Measurements from ENCODE around the gene SUPV3L1. TPM values are rescaled to one million over a fixed set of nuclear protein-coding genes. Genes with fewer than 3 reads are reported as not detected.

SUPV3L1 gene
- total and polyA plus RNA-seq, 4 donors, result 14.1 to 21.7 (median 17.5) TPM

DNA sequence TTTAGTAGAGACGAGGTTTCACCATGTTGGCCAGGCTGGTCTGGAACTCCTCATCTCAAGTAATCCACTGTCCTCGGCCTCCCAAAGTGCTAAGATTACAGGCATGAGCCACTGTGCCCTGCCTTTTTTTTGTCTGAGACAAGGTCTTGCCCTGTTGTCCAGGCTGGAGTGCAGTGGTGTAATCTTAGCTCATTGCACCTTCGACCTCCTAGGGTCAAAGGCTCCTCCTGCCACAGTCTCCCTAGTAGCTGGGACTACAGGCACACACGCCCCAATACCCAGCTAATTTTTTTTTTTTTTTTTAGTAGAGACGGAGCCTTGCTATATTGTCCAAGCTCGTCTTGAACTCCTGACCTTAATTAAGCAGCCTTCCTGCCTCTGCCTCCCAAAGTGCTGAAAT lies 26.8 kb upstream of the SUPV3L1 start:
- Histone ChIP-seq H3K4me1 (ENCODE audit: control insufficient read depth in 4 of 4, insufficient read depth in 4 of 4, low read length in 3 of 4) (peaks cover 0 to 2% (median 0%) of the 10 kb centered on the region in 4 donors), H3K27ac (ENCODE audit: low read depth in 1 of 2, low read length in 2 of 2) (no peak overlapping the region), H3K36me3 (ENCODE audit: control insufficient read depth in 4 of 4, insufficient read depth in 3 of 4, low read depth in 1 of 4, low read length in 3 of 4) (peaks cover 0 to 5% (median 3%) of the 10 kb centered on the region in 4 donors), H3K9ac (ENCODE audit: low read depth in 1 of 2, low read length in 2 of 2) (no peak overlapping the region), H3K9me3 (ENCODE audit: control insufficient read depth in 4 of 4, low read length in 3 of 4) (no peaks in the 10 kb centered on the region), H3K27me3 (ENCODE audit: control insufficient read depth in 4 of 4, insufficient read depth in 4 of 4, low read length in 3 of 4) (no peaks in the 10 kb centered on the region), H3K4me3 (ENCODE audit: low read depth in 1 of 3, low read length in 3 of 3) (no peak overlapping the region)
- 81% methylated on average over 6 of the region's 6 CpGs for WGBS
- no peak for TF ChIP-seq FOXA2 (IDR thresholded peaks at IDR 0.05)
- TF ChIP-seq RAD21 (IDR thresholded peaks at IDR 0.05), result no peak
- TF ChIP-seq, protein P1, sequence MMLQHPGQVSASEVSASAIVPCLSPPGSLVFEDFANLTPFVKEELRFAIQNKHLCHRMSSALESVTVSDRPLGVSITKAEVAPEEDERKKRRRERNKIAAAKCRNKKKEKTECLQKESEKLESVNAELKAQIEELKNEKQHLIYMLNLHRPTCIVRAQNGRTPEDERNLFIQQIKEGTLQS (IDR thresholded peaks at IDR 0.05), result no peak
- TF ChIP-seq, protein P2, sequence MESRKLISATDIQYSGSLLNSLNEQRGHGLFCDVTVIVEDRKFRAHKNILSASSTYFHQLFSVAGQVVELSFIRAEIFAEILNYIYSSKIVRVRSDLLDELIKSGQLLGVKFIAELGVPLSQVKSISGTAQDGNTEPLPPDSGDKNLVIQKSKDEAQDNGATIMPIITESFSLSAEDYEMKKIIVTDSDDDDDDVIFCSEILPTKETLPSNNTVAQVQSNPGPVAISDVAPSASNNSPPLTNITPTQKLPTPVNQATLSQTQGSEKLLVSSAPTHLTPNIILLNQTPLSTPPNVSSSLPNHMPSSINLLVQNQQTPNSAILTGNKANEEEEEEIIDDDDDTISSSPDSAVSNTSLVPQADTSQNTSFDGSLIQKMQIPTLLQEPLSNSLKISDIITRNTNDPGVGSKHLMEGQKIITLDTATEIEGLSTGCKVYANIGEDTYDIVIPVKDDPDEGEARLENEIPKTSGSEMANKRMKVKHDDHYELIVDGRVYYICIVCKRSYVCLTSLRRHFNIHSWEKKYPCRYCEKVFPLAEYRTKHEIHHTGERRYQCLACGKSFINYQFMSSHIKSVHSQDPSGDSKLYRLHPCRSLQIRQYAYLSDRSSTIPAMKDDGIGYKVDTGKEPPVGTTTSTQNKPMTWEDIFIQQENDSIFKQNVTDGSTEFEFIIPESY (IDR thresholded peaks at IDR 0.05), result no peak
- TF ChIP-seq HNF4A (conservative IDR thresholded peaks at IDR 0.05), result peak; percentile 9 to 74
- no peak for TF ChIP-seq FOXA1 (IDR thresholded peaks at IDR 0.05)
- TF ChIP-seq JUND (IDR thresholded peaks at IDR 0.05), result no peak
- TF ChIP-seq RXRA (IDR thresholded peaks at IDR 0.05), result no peak
- no peak for DNase-seq (ENCODE audit: low spot score)

DNA sequence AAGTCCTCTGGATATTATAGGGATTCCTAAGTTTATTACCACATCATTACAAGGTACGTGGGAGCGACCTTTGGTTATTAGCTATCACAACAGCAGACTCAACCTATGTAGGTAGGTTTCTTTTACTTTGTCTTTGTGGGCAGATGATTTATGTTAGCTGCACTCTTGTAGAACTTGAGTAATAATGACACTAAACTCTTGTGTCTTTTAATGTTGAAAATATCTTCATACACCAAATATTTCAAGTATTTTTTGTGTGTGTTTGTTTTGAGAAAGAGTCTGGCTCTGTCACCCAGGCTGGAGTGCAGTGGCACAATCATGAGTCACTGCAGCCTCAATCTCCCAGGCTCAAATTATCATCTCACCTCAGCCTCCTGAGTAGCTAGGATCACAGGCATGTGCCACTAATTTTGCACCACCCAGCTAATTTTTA lies 19.2 kb upstream of the SUPV3L1 start:
- Histone ChIP-seq H3K27ac (ENCODE audit: low read depth in 1 of 2, low read length in 2 of 2) (no peak overlapping the region), H3K4me3 (ENCODE audit: low read depth in 1 of 3, low read length in 3 of 3) (no peak overlapping the region), H3K4me1 (ENCODE audit: control insufficient read depth in 4 of 4, insufficient read depth in 4 of 4, low read length in 3 of 4) (no peaks in the 10 kb centered on the region), H3K9me3 (ENCODE audit: control insufficient read depth in 4 of 4, low read length in 3 of 4) (no peaks in the 10 kb centered on the region), H3K36me3 (ENCODE audit: control insufficient read depth in 4 of 4, insufficient read depth in 3 of 4, low read depth in 1 of 4, low read length in 3 of 4) (peaks cover 8 to 32% (median 22%) of the 10 kb centered on the region in 4 donors), H3K9ac (ENCODE audit: low read depth in 1 of 2, low read length in 2 of 2) (no peak overlapping the region), H3K27me3 (ENCODE audit: control insufficient read depth in 4 of 4, insufficient read depth in 4 of 4, low read length in 3 of 4) (no peaks in the 10 kb centered on the region)
- WGBS, result 95% methylated on average over 2 of the region's 2 CpGs
- TF ChIP-seq EGR1 (IDR thresholded peaks at IDR 0.05; ENCODE audit: low read depth in 2 of 2) (no peak), JUND (IDR thresholded peaks at IDR 0.05) (no peak), FOXA2 (IDR thresholded peaks at IDR 0.05) (no peak), TAF1 (conservative IDR thresholded peaks at IDR 0.05) (no peak), GABPA (IDR thresholded peaks at IDR 0.05 in 1 of 2, conservative IDR thresholded peaks at IDR 0.05 in 1 of 2) (no peak), NR2F2 (IDR thresholded peaks at IDR 0.05) (no peak), HNF4G (IDR thresholded peaks at IDR 0.05) (no peak)
- no peak for DNase-seq (ENCODE audit: low spot score)

DNA sequence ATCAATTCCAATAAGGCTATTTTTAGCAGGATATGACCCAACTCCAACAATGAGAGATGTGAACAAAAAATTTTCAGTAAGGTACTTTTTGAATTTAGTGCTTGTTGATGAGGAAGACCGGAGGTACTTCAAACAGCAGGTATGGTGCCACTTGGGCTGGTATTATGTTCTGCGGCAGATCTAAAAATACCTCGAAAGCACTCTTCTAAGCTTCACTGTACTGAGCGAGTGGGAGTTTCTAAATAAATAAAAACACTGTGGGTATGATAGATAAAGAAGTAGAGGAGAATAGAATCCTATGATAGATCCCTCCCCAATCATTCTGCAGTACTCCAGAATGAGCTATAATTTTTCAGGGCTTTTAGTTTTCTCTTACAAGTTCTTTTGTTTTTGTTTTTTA lies 11.5 kb upstream of the SUPV3L1 start:
- Histone ChIP-seq H3K9me3 (ENCODE audit: control insufficient read depth in 4 of 4, low read length in 3 of 4) (no peaks in the 10 kb centered on the region), H3K4me3 (ENCODE audit: low read depth in 1 of 3, low read length in 3 of 3) (no peak overlapping the region), H3K36me3 (ENCODE audit: control insufficient read depth in 4 of 4, insufficient read depth in 3 of 4, low read depth in 1 of 4, low read length in 3 of 4) (peaks cover 7 to 46% (median 37%) of the 10 kb centered on the region in 4 donors), H3K27ac (ENCODE audit: low read depth in 1 of 2, low read length in 2 of 2) (no peak overlapping the region), H3K4me1 (ENCODE audit: control insufficient read depth in 4 of 4, insufficient read depth in 4 of 4, low read length in 3 of 4) (no peaks in the 10 kb centered on the region), H3K9ac (ENCODE audit: low read depth in 1 of 2, low read length in 2 of 2) (no peak overlapping the region), H3K27me3 (ENCODE audit: control insufficient read depth in 4 of 4, insufficient read depth in 4 of 4, low read length in 3 of 4) (no peaks in the 10 kb centered on the region)
- DNase-seq (ENCODE audit: low spot score), result no peak
- TF ChIP-seq RAD21 (IDR thresholded peaks at IDR 0.05) (no peak), NR2F2 (IDR thresholded peaks at IDR 0.05) (no peak), FOXA1 (IDR thresholded peaks at IDR 0.05) (no peak), RXRA (IDR thresholded peaks at IDR 0.05) (no peak)
- TF ChIP-seq, protein P1 (IDR thresholded peaks at IDR 0.05), result no peak
- TF ChIP-seq, protein P3, sequence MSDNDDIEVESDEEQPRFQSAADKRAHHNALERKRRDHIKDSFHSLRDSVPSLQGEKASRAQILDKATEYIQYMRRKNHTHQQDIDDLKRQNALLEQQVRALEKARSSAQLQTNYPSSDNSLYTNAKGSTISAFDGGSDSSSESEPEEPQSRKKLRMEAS (IDR thresholded peaks at IDR 0.05), result no peak
- WGBS, result 97% methylated on average over 4 of the region's 4 CpGs
